GM23338 (cell line): ENCODE data around the gene POSTN. TPM values are rescaled to one million over a fixed set of nuclear protein-coding genes. Genes with fewer than 3 reads are reported as not detected.

Source experiments
- ATAC-seq: fragments of 200-7000 bp; cut with Tn5 transposase; 3 replicates; pipeline ENCODE4 v1.9.1; 2020
- DNase-seq: peaks from one replicate; pipeline ENCODE4 v3.0.0-alpha.2; 2015; ENCODE audit warnings: low spot score
- H2AFZ ChIP-seq: fragments of 200-600 bp; sonication (generic); 2 replicates; pipeline ENCODE4 v1.8.0; 2016; ENCODE audit warnings: antibody characterized with exemption, mild to moderate bottlenecking, moderate library complexity
- H3F3A ChIP-seq: fragments of 200-600 bp; sonication (generic); replicated peaks from 2 replicates; pipeline ENCODE4 v1.8.0; 2017; ENCODE audit warnings: antibody characterized with exemption, mixed run types, low read depth
- H3K27ac ChIP-seq: fragments of 200-600 bp; sonication (generic); 2 replicates; pipeline ENCODE4 v1.6.1; 2016; ENCODE audit warnings: low read depth
- H3K27me3 ChIP-seq: fragments of 200-600 bp; sonication (generic); 2 replicates; pipeline ENCODE4 v1.8.0; 2016; ENCODE audit warnings: mild to moderate bottlenecking, mixed run types, moderate library complexity; ENCODE audit not compliant: insufficient read depth
- H3K36me3 ChIP-seq: fragments of 200-600 bp; sonication (generic); 2 replicates; pipeline ENCODE4 v1.8.0; 2016; ENCODE audit warnings: mild to moderate bottlenecking; ENCODE audit not compliant: insufficient read depth
- H3K4me1 ChIP-seq: fragments of 200-600 bp; sonication (generic); 2 replicates; pipeline ENCODE4 v1.8.0; 2016; ENCODE audit warnings: mild to moderate bottlenecking, moderate library complexity; ENCODE audit not compliant: insufficient read depth
- H3K4me2 ChIP-seq: fragments of 200-600 bp; sonication (generic); 2 replicates; pipeline ENCODE4 v1.7.1; 2017; ENCODE audit warnings: mixed run types
- H3K4me3 ChIP-seq: fragments of 200-600 bp; sonication (generic); 2 replicates; pipeline ENCODE4 v1.6.1; 2016; ENCODE audit warnings: mixed run types
- H3K79me2 ChIP-seq: fragments of 200-600 bp; sonication (generic); replicated peaks from 2 replicates; pipeline ENCODE4 v1.8.0; 2017; ENCODE audit warnings: mild to moderate bottlenecking; ENCODE audit not compliant: insufficient read depth
- H3K9me2 ChIP-seq: fragments of 200-600 bp; sonication (generic); 2 replicates; pipeline ENCODE4 v1.8.0; 2017; ENCODE audit not compliant: insufficient read depth
- H4K20me1 ChIP-seq: fragments of 200-600 bp; sonication (generic); replicated peaks from 2 replicates; pipeline ENCODE4 v1.8.0; 2017; ENCODE audit warnings: mild to moderate bottlenecking; ENCODE audit not compliant: insufficient read depth
- H3K27ac Mint-ChIP-seq: 2 replicates; pipeline ENCODE4 v1.8.0; 2020; ENCODE audit warnings: inconsistent platforms, mild to moderate bottlenecking, moderate library complexity, mixed read lengths
- H3K27me3 Mint-ChIP-seq: 3 replicates; pipeline ENCODE4 v1.8.0; 2022; ENCODE audit warnings: low read depth, mild to moderate bottlenecking, moderate library complexity, mixed read lengths, inconsistent platforms; ENCODE audit not compliant: insufficient read depth, poor library complexity
- H3K36me3 Mint-ChIP-seq: 3 replicates; pipeline ENCODE4 v1.8.0; 2021; ENCODE audit warnings: low read depth, mild to moderate bottlenecking, inconsistent platforms, moderate library complexity, mixed read lengths
- H3K4me1 Mint-ChIP-seq: 3 replicates; pipeline ENCODE4 v1.8.0; 2020; ENCODE audit warnings: mild to moderate bottlenecking, inconsistent platforms, mixed read lengths
- H3K4me3 Mint-ChIP-seq: 3 replicates; pipeline ENCODE4 v1.8.0; 2021; ENCODE audit warnings: moderate library complexity, mild to moderate bottlenecking, inconsistent platforms, mixed read lengths
- H3K9me3 Mint-ChIP-seq: 3 replicates; pipeline ENCODE4 v1.8.0; 2020; ENCODE audit warnings: moderate library complexity, mild to moderate bottlenecking, inconsistent platforms, mixed read lengths
- CREB1 ChIP-seq: fragments of 250-450 bp; sonication (Bioruptor Pico); IDR thresholded peaks from 2 replicates; pipeline ENCODE4 v1.5.0; 2020; ENCODE audit warnings: low read depth, mild to moderate bottlenecking, moderate library complexity
- CTCF ChIP-seq, 2 experiments: fragments of 200-600 bp in 1 of 2; sonication (generic) in 1 of 2; conservative IDR thresholded peaks; 2 replicates each; pipeline versions ENCODE4 v1.5.1 to v1.6.1; 2016 to 2017; ENCODE audit warnings: antibody characterized with exemption in 2 of 2, low read depth in 2 of 2, mild to moderate bottlenecking in 2 of 2, moderate library complexity in 1 of 2
- ETS1 ChIP-seq: IDR thresholded peaks from 2 replicates; pipeline ENCODE4 v1.6.1; 2016; ENCODE audit warnings: antibody characterized with exemption
- EZH2 ChIP-seq: fragments of 200-600 bp; sonication (generic); IDR thresholded peaks from one replicate; pipeline ENCODE4 v1.8.0; 2017; ENCODE audit warnings: antibody characterized with exemption, mild to moderate bottlenecking, low read depth; ENCODE audit not compliant: unreplicated experiment
- JUNB ChIP-seq: IDR thresholded peaks from one replicate; pipeline ENCODE4 v1.6.1; 2016; ENCODE audit warnings: antibody characterized with exemption; ENCODE audit not compliant: unreplicated experiment
- POLR2AphosphoS5 ChIP-seq: IDR thresholded peaks from 2 replicates; pipeline ENCODE4 v1.6.1; 2016; ENCODE audit warnings: antibody characterized with exemption, low read depth
- STAT1 ChIP-seq: IDR thresholded peaks from one replicate; pipeline ENCODE4 v1.6.1; 2016; ENCODE audit warnings: antibody characterized with exemption; ENCODE audit not compliant: unreplicated experiment
- ZNF114 ChIP-seq: fragments of 250-450 bp; sonication (Bioruptor Pico); IDR thresholded peaks from 2 replicates; pipeline ENCODE4 v1.5.0; 2020; ENCODE audit warnings: mild to moderate bottlenecking, moderate library complexity
- ZNF462 ChIP-seq: fragments of 250-450 bp; sonication (Bioruptor Pico); IDR thresholded peaks from 2 replicates; pipeline ENCODE4 v1.5.0; 2020; ENCODE audit warnings: mild to moderate bottlenecking, moderate library complexity
- polyA plus RNA-seq: library from polyadenylated mRNA; unstranded; fragments of >200 nt; fragmentation: Nextera tagmentation; extraction: Ambion mirVana; gene quantifications from 2 replicates; pipeline ENCODE4 v1.2.1, GENCODE V29; 2016
- total RNA-seq: library from RNA; depleted of rRNA; stranded (reverse); fragments of >200 nt; shearing (Covaris generic); gene quantifications from 2 replicates; pipeline ENCODE4 v1.2.3, GENCODE V29; 2014

POSTN gene
- total and polyA plus RNA-seq, 2 experiments from 2014 or later, result 0.21 to 0.31 TPM

GRCh38 chr13:37621811-37622361, 23.3 kb upstream of the POSTN start (continued):
- TF ChIP-seq EZH2 (no peak), STAT1 (no peak), POLR2AphosphoS5 (no peak), ETS1 (no peak), ZNF114 (no peak), JUNB (no peak), CREB1 (CRISPR knock-in tag) (no peak)

GRCh38 chr13:37618554-37618953, 20.0 kb upstream of the POSTN start:
- no peak for ATAC-seq
- H3K4me3 Mint-ChIP-seq, result no peak overlapping the region

More at GRCh38 chr13:37618554-37618953, 20.0 kb upstream of the POSTN start:
- H3K4me1 ChIP-seq, result no peaks in the 10 kb centered on the region
- no peak overlapping the region for H3K4me3 ChIP-seq
- H3K27me3 Mint-ChIP-seq, result peaks cover 2% of the 10 kb centered on the region
- H3K4me1 Mint-ChIP-seq, result peaks cover 7% of the 10 kb centered on the region
- H3K36me3 Mint-ChIP-seq, result no peaks in the 10 kb centered on the region
- no peaks in the 10 kb centered on the region for H3F3A ChIP-seq
- TF ChIP-seq POLR2AphosphoS5, result no peak
- no peak for TF ChIP-seq ETS1
- no peak for TF ChIP-seq EZH2
- no peak for TF ChIP-seq ZNF462 (CRISPR knock-in tag)
- TF ChIP-seq CTCF (conservative IDR thresholded peaks at IDR 0.05; ENCODE audit: low read depth in 2 of 2), result no peak
- H2AFZ ChIP-seq, result no peak overlapping the region
- no peaks in the 10 kb centered on the region for H3K9me3 Mint-ChIP-seq
- no peak overlapping the region for H3K27ac Mint-ChIP-seq
- H3K4me2 ChIP-seq, result no peak overlapping the region
- H3K27me3 ChIP-seq, result no peaks in the 10 kb centered on the region
- no peaks in the 10 kb centered on the region for H3K9me2 ChIP-seq
- H3K36me3 ChIP-seq, result no peaks in the 10 kb centered on the region
- no peaks in the 10 kb centered on the region for H3K79me2 ChIP-seq
- H3K27ac ChIP-seq, result no peak overlapping the region
- DNase-seq, result no peak
- no peaks in the 10 kb centered on the region for H4K20me1 ChIP-seq
